ENCODE data around the gene TMA7B.
"Not testable (repeated sequence)": the region's sequence is repeated elsewhere in the genome, so short reads cannot be mapped to it uniquely, and the experiment has no call there.

The TMA7B gene

GRCh38 chr22:39946503-39947219, 13.5 kb upstream of the TMA7B start:
- H3K36me3 ChIP-seq (ENCODE audit: insufficient read depth, low read depth, low read length) = no peaks in the 10 kb centered on the region
- no peak overlapping the region for H3K4me3 ChIP-seq (ENCODE audit: low read length)
- H3K9me3 ChIP-seq (ENCODE audit: insufficient read depth, low read depth, low read length) = no peaks in the 10 kb centered on the region
- H3K9ac ChIP-seq (ENCODE audit: low read depth, low read length) = no peak overlapping the region
- peaks cover 32% of the 10 kb centered on the region; the same call in 1 of the 2 replicates for H3K4me1 ChIP-seq (ENCODE audit: insufficient read depth, low read length)
- no peak overlapping the region for H3K27ac ChIP-seq (ENCODE audit: low read length)
- H3K27me3 ChIP-seq (ENCODE audit: insufficient read depth, low read length) = no peaks in the 10 kb centered on the region

GRCh38 chr22:39947220-39948216, 12.7 kb upstream of the TMA7B start:
- no peaks in the 10 kb centered on the region for H3K27me3 ChIP-seq (ENCODE audit: insufficient read depth, low read length)

GRCh38 chr22:39949964-39950737, 10.0 kb upstream of the TMA7B start:
- no peaks in the 10 kb centered on the region for H3K36me3 ChIP-seq (ENCODE audit: insufficient read depth, low read depth, low read length)
- H3K27me3 ChIP-seq (ENCODE audit: insufficient read depth, low read length) = no peaks in the 10 kb centered on the region
- H3K9ac ChIP-seq (ENCODE audit: low read depth, low read length) = no peak overlapping the region
- H3K4me1 ChIP-seq (ENCODE audit: insufficient read depth, low read length) = peaks cover 12% of the 10 kb centered on the region; the same call in 1 of the 2 replicates
- H3K9me3 ChIP-seq (ENCODE audit: insufficient read depth, low read depth, low read length) = no peaks in the 10 kb centered on the region
- no peak overlapping the region for H3K27ac ChIP-seq (ENCODE audit: low read length)
- no peak overlapping the region for H3K4me3 ChIP-seq (ENCODE audit: low read length)

More at GRCh38 chr22:39947220-39948216, 12.7 kb upstream of the TMA7B start:
- Histone ChIP-seq H3K4me3 (ENCODE audit: low read length) (no peak overlapping the region), H3K27ac (ENCODE audit: low read length) (no peak overlapping the region), H3K36me3 (ENCODE audit: insufficient read depth, low read depth, low read length) (no peaks in the 10 kb centered on the region), H3K9me3 (ENCODE audit: insufficient read depth, low read depth, low read length) (no peaks in the 10 kb centered on the region), H3K9ac (ENCODE audit: low read depth, low read length) (no peak overlapping the region), H3K4me1 (ENCODE audit: insufficient read depth, low read length) (peaks cover 30% of the 10 kb centered on the region; the same call in 1 of the 2 replicates)

GRCh38 chr22:39951603-39952293, 8.4 kb upstream of the TMA7B start:
- not testable (repeated sequence) for H3K4me1 ChIP-seq (ENCODE audit: insufficient read depth, low read length); H3K27ac ChIP-seq (ENCODE audit: low read length); H3K36me3 ChIP-seq (ENCODE audit: insufficient read depth, low read depth, low read length); H3K4me3 ChIP-seq (ENCODE audit: low read length); H3K27me3 ChIP-seq (ENCODE audit: insufficient read depth, low read length); H3K9me3 ChIP-seq (ENCODE audit: insufficient read depth, low read depth, low read length); H3K9ac ChIP-seq (ENCODE audit: low read depth, low read length)

GRCh38 chr22:39952347-39952746, 7.8 kb upstream of the TMA7B start:
- Histone ChIP-seq H3K4me3 (ENCODE audit: low read length) (no peak overlapping the region), H3K27me3 (ENCODE audit: insufficient read depth, low read length) (no peaks in the 10 kb centered on the region), H3K27ac (ENCODE audit: low read length) (no peak overlapping the region), H3K4me1 (ENCODE audit: insufficient read depth, low read length) (no peaks in the 10 kb centered on the region; the same call in 1 of the 2 replicates), H3K36me3 (ENCODE audit: insufficient read depth, low read depth, low read length) (no peaks in the 10 kb centered on the region), H3K9ac (ENCODE audit: low read depth, low read length) (no peak overlapping the region), H3K9me3 (ENCODE audit: insufficient read depth, low read depth, low read length) (no peaks in the 10 kb centered on the region)

GRCh38 chr22:39953101-39953500, 7.1 kb upstream of the TMA7B start:
- Histone ChIP-seq H3K4me1 (ENCODE audit: insufficient read depth, low read length) (no peaks in the 10 kb centered on the region; the same call in 1 of the 2 replicates), H3K4me3 (ENCODE audit: low read length) (no peak overlapping the region), H3K27ac (ENCODE audit: low read length) (no peak overlapping the region), H3K36me3 (ENCODE audit: insufficient read depth, low read depth, low read length) (no peaks in the 10 kb centered on the region), H3K9me3 (ENCODE audit: insufficient read depth, low read depth, low read length) (no peaks in the 10 kb centered on the region), H3K27me3 (ENCODE audit: insufficient read depth, low read length) (no peaks in the 10 kb centered on the region), H3K9ac (ENCODE audit: low read depth, low read length) (no peak overlapping the region)

- H3K27ac ChIP-seq (ENCODE audit: low read length) = no peak overlapping the region
- no peak overlapping the region for H3K9ac ChIP-seq (ENCODE audit: low read depth, low read length)
- no peaks in the 10 kb centered on the region for H3K36me3 ChIP-seq (ENCODE audit: insufficient read depth, low read depth, low read length)
- no peak overlapping the region for H3K4me3 ChIP-seq (ENCODE audit: low read length)
- no peaks in the 10 kb centered on the region for H3K27me3 ChIP-seq (ENCODE audit: insufficient read depth, low read length)
- H3K4me1 ChIP-seq (ENCODE audit: insufficient read depth, low read length) = no peaks in the 10 kb centered on the region; the same call in 1 of the 2 replicates
- H3K9me3 ChIP-seq (ENCODE audit: insufficient read depth, low read depth, low read length) = no peaks in the 10 kb centered on the region
These were observed 5.6 kb upstream of the TMA7B start for GRCh38 chr22:39954584-39955055.

GRCh38 chr22:39955675-39956074, 4.5 kb upstream of the TMA7B start:
- Histone ChIP-seq H3K27me3 (ENCODE audit: insufficient read depth, low read length) (peaks cover 9% of the 10 kb centered on the region), H3K9me3 (ENCODE audit: insufficient read depth, low read depth, low read length) (no peaks in the 10 kb centered on the region), H3K27ac (ENCODE audit: low read length) (no peak overlapping the region), H3K4me3 (ENCODE audit: low read length) (no peak overlapping the region), H3K4me1 (ENCODE audit: insufficient read depth, low read length) (no peaks in the 10 kb centered on the region; the same call in 1 of the 2 replicates), H3K36me3 (ENCODE audit: insufficient read depth, low read depth, low read length) (no peaks in the 10 kb centered on the region), H3K9ac (ENCODE audit: low read depth, low read length) (no peak overlapping the region)

GRCh38 chr22:39956932-39957664, 3.1 kb upstream of the TMA7B start:
- Histone ChIP-seq H3K27ac (ENCODE audit: low read length) (no peak overlapping the region), H3K4me1 (ENCODE audit: insufficient read depth, low read length) (no peaks in the 10 kb centered on the region; the same call in 1 of the 2 replicates), H3K27me3 (ENCODE audit: insufficient read depth, low read length) (peaks cover 9% of the 10 kb centered on the region), H3K9me3 (ENCODE audit: insufficient read depth, low read depth, low read length) (no peaks in the 10 kb centered on the region), H3K4me3 (ENCODE audit: low read length) (no peak overlapping the region), H3K9ac (ENCODE audit: low read depth, low read length) (no peak overlapping the region), H3K36me3 (ENCODE audit: insufficient read depth, low read depth, low read length) (no peaks in the 10 kb centered on the region)

- no peak overlapping the region for H3K4me3 ChIP-seq (ENCODE audit: low read length)
- no peak overlapping the region for H3K27ac ChIP-seq (ENCODE audit: low read length)
- peaks cover 9% of the 10 kb centered on the region for H3K27me3 ChIP-seq (ENCODE audit: insufficient read depth, low read length)
- H3K9ac ChIP-seq (ENCODE audit: low read depth, low read length) = no peak overlapping the region
- no peaks in the 10 kb centered on the region; the same call in 1 of the 2 replicates for H3K4me1 ChIP-seq (ENCODE audit: insufficient read depth, low read length)
- no peaks in the 10 kb centered on the region for H3K36me3 ChIP-seq (ENCODE audit: insufficient read depth, low read depth, low read length)
- H3K9me3 ChIP-seq (ENCODE audit: insufficient read depth, low read depth, low read length) = no peaks in the 10 kb centered on the region
These were observed 2.0 kb upstream of the TMA7B start for GRCh38 chr22:39958009-39958711.

Data from iPS-20b (cell line).